GM10266 (cell line): Measurements from ENCODE around the gene ATP5F1D.
A peak's percentile ranks its signal among the peaks of the same experiment; 100 is the strongest.

Experiments used
- DNase-seq: peaks from one replicate; pipeline ENCODE4 v3.0.0; 2012; ENCODE audit errors: extremely low spot score
- CTCF ChIP-seq: IDR thresholded peaks from 2 replicates; pipeline ENCODE4 v1.5.1; 2012; ENCODE audit warnings: mild to moderate bottlenecking, low read depth; ENCODE audit not compliant: control insufficient read depth, insufficient read depth; ENCODE audit errors: missing control alignments

ATP5F1D gene

DNA sequence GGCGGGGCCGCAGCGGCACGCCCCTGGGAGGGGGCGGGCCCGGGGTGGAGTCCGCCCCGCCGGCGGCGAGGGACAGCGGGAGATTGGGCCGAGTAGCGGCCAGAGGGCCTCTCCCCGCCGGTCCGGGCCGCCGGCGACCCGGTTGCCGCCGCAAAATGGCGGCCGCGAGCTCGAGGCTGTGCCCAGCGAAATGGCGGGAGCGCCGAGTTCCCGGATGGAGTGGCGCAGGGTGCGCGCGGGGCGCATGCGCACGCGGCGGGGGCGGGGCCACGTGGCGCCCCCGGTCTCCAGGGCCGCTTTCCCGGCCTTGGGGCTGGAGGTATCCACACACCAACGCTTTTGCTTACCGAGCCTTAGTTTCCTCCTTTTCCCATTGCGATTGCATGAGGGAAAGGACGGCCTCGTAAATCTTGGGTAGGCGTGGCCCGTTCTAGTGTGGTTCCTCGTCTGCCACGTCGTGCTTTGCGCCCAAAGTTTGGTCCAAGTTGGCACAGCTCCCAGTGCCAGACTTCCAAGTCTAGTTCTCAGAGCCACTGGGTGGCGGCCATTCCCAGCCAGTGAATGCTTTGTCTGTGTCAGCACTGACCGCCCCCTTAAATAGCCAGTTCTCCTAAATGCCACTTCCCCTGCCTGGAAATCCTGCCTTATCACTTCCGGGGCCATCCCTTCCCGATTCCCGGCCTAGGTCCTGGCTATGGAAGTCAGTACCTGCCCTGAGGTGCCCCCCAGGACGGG is 28.1 kb downstream of the ATP5F1D start:
- no peak for TF ChIP-seq CTCF
- DNase-seq: peak; percentile 95

GRCh38 chr19:1270213-1270853 is 28.8 kb downstream of the ATP5F1D start:
- no peak for TF ChIP-seq CTCF
- DNase-seq: no peak

GRCh38 chr19:1270854-1271527 is 29.4 kb downstream of the ATP5F1D start:
- DNase-seq: no peak
- TF ChIP-seq CTCF: no peak

DNA sequence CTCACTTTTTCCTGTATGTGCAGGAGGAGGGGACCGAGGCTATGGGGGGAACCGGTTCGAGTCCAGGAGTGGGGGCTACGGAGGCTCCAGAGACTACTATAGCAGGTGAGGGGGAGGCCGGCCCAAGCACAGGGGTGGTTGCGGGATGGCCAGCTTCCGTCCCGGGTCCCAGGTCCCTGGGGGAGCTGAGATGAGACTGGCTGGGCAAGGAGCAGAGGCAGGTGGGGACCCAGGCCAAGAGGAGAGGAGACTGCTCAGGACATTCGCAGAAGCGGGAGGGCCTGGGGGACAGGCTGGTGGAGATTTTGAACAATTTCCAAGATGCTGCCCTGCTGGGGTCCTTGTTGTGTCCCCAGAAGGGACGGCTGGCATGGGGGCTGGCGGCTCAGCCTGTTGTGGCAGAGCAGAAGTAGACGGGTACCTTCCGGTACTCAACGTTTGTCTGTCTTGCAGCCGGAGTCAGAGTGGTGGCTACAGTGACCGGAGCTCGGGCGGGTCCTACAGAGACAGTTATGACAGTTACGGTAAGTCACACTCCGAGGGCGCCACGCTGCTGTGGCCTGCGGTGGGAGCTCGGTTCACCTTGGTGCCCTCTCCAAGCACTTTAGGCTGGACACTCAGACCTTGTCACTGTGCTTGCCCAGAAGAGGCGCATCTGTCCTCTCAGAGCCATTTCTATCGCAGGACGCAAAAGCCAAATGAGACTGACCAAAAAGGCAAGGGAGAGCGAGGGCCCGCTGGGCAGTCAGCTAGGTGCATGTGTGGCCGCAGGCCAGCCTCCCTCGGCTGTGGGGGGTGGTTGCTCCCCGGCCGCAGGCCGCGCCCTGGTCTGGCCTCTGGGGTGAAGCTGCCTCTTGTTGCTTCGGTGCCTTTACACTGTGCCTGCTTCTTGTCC is 30.2 kb downstream of the ATP5F1D start:
- TF ChIP-seq CTCF: no peak
- DNase-seq: no peak

DNA sequence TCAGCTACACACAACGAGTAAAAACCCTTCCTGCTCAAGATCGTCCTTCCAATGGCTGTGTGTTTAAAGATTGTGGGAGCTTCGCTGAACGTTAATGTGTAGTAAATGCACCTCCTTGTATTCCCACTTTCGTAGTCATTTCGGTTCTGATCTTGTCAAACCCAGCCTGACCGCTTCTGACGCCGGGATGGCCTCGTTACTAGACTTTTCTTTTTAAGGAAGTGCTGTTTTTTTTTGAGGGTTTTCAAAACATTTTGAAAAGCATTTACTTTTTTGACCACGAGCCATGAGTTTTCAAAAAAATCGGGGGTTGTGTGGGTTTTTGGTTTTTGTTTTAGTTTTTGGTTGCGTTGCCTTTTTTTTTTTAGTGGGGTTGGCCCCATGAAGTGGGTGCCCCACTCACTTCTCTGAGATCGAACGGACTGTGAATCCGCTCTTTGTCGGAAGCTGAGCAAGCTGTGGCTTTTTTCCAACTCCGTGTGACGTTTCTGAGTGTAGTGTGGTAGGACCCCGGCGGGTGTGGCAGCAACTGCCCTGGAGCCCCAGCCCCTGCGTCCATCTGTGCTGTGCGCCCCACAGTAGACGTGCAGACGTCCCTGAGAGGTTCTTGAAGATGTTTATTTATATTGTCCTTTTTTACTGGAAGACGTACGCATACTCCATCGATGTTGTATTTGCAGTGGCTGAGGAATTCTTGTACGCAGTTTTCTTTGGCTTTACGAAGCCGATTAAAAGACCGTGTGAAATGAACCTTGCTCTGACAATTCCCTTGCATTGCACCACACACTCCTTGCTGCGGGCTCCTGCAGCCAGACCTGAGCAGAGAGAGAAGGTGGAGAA is 31.1 kb downstream of the ATP5F1D start:
- no peak for TF ChIP-seq CTCF
- DNase-seq: no peak

- no peak for DNase-seq
- TF ChIP-seq CTCF: no peak
Measured at GRCh38 chr19:1273263-1274041, 31.9 kb downstream of the ATP5F1D start.
